Osteocyte (in vitro differentiated cells): ENCODE data around the gene PPIL1. TPM values are rescaled to one million over a fixed set of nuclear protein-coding genes. Genes with fewer than 3 reads are reported as not detected.

Experiments
- DNase-seq: peaks from one replicate; pipeline ENCODE4 v3.0.0; 2021; ENCODE audit warnings: mixed read lengths; ENCODE audit not compliant: unreplicated experiment; ENCODE audit errors: extremely low spot score
- H3K27ac Mint-ChIP-seq: one replicate; pipeline ENCODE4 v1.8.0; 2021; ENCODE audit warnings: mild to moderate bottlenecking, mixed read lengths; ENCODE audit not compliant: unreplicated experiment
- H3K27me3 Mint-ChIP-seq: one replicate; pipeline ENCODE4 v1.8.0; 2021; ENCODE audit warnings: mixed read lengths; ENCODE audit not compliant: unreplicated experiment
- H3K36me3 Mint-ChIP-seq: one replicate; pipeline ENCODE4 v1.8.0; 2021; ENCODE audit warnings: mixed read lengths; ENCODE audit not compliant: unreplicated experiment
- H3K4me1 Mint-ChIP-seq: one replicate; pipeline ENCODE4 v1.8.0; 2021; ENCODE audit warnings: mixed read lengths; ENCODE audit not compliant: unreplicated experiment
- H3K4me3 Mint-ChIP-seq: one replicate; pipeline ENCODE4 v1.8.0; 2021; ENCODE audit warnings: mild to moderate bottlenecking, moderate library complexity, mixed read lengths; ENCODE audit not compliant: unreplicated experiment
- H3K9me3 Mint-ChIP-seq: one replicate; pipeline ENCODE4 v1.8.0; 2021; ENCODE audit warnings: mixed read lengths; ENCODE audit not compliant: unreplicated experiment
- CTCF ChIP-seq: fragments of 200-600 bp; sonication (generic); IDR thresholded peaks from 2 replicates; pipeline ENCODE4 v1.5.0; 2021; ENCODE audit warnings: antibody characterized with exemption, mild to moderate bottlenecking, moderate library complexity
- total RNA-seq: library from RNA; stranded (reverse); gene quantifications from 2 replicates; pipeline ENCODE4 v1.2.1, GENCODE V29; 2021

Gene PPIL1
- total RNA-seq, 1 donor from 2014 or later: 21.0 TPM

GRCh38 chr6:36916126-36916525 is 41.5 kb upstream of the PPIL1 start:
- H3K27me3 Mint-ChIP-seq: no peaks in the 10 kb centered on the region
- peaks cover 46% of the 10 kb centered on the region for H3K4me1 Mint-ChIP-seq
- no peak overlapping the region for H3K4me3 Mint-ChIP-seq

GRCh38 chr6:36915599-36915998 is 41.0 kb upstream of the PPIL1 start:
- Mint-ChIP-seq H3K9me3 (no peaks in the 10 kb centered on the region), H3K27ac (no peak overlapping the region), H3K4me3 (no peak overlapping the region), H3K27me3 (no peaks in the 10 kb centered on the region), H3K36me3 (peaks cover 35% of the 10 kb centered on the region), H3K4me1 (peaks cover 46% of the 10 kb centered on the region)
- TF ChIP-seq CTCF: no peak
- no peak for DNase-seq

More at GRCh38 chr6:36916126-36916525, 41.5 kb upstream of the PPIL1 start:
- H3K9me3 Mint-ChIP-seq: no peaks in the 10 kb centered on the region
- no peak for DNase-seq
- no peak overlapping the region for H3K27ac Mint-ChIP-seq
- TF ChIP-seq CTCF: no peak
- peaks cover 39% of the 10 kb centered on the region for H3K36me3 Mint-ChIP-seq

GRCh38 chr6:36914227-36914794 is 39.7 kb upstream of the PPIL1 start:
- Mint-ChIP-seq H3K9me3 (no peaks in the 10 kb centered on the region), H3K4me1 (peaks cover 41% of the 10 kb centered on the region), H3K27ac (peak overlapping the region; percentile 19), H3K27me3 (no peaks in the 10 kb centered on the region), H3K36me3 (peaks cover 36% of the 10 kb centered on the region), H3K4me3 (no peak overlapping the region)
- TF ChIP-seq CTCF: peak; percentile 34
- no peak for DNase-seq

- peak overlapping the region; percentile 76 for H3K27ac Mint-ChIP-seq
- no peak for DNase-seq
- TF ChIP-seq CTCF: no peak
- H3K36me3 Mint-ChIP-seq: peaks cover 41% of the 10 kb centered on the region
- no peak overlapping the region for H3K4me3 Mint-ChIP-seq
- H3K27me3 Mint-ChIP-seq: no peaks in the 10 kb centered on the region
- no peaks in the 10 kb centered on the region for H3K9me3 Mint-ChIP-seq
- peaks cover 37% of the 10 kb centered on the region for H3K4me1 Mint-ChIP-seq
Observed at GRCh38 chr6:36913082-36913481, 38.5 kb upstream of the PPIL1 start.

GRCh38 chr6:36912586-36912985 is 38.0 kb upstream of the PPIL1 start:
- no peak for DNase-seq
- H3K27me3 Mint-ChIP-seq: no peaks in the 10 kb centered on the region
- peaks cover 35% of the 10 kb centered on the region for H3K4me1 Mint-ChIP-seq
- peak overlapping the region; percentile 76 for H3K27ac Mint-ChIP-seq
- peak; percentile 13 for TF ChIP-seq CTCF
- no peak overlapping the region for H3K4me3 Mint-ChIP-seq
- H3K9me3 Mint-ChIP-seq: no peaks in the 10 kb centered on the region
- peaks cover 42% of the 10 kb centered on the region for H3K36me3 Mint-ChIP-seq
